GM12874 (cell line): ENCODE results near the gene GP1BB.

Experiments used
- TF ChIP-seq, protein P1 (sequence below): IDR thresholded peaks from 2 replicates; pipeline ENCODE4 v1.5.1; 2011; ENCODE audit warnings: low read depth, mild to moderate bottlenecking, control low read depth, low read length, moderate library complexity; ENCODE audit not compliant: insufficient read depth

Gene GP1BB

GRCh38 chr22:19750507-19751490, 27.5 kb downstream of the GP1BB start:
- TF ChIP-seq, protein P1, sequence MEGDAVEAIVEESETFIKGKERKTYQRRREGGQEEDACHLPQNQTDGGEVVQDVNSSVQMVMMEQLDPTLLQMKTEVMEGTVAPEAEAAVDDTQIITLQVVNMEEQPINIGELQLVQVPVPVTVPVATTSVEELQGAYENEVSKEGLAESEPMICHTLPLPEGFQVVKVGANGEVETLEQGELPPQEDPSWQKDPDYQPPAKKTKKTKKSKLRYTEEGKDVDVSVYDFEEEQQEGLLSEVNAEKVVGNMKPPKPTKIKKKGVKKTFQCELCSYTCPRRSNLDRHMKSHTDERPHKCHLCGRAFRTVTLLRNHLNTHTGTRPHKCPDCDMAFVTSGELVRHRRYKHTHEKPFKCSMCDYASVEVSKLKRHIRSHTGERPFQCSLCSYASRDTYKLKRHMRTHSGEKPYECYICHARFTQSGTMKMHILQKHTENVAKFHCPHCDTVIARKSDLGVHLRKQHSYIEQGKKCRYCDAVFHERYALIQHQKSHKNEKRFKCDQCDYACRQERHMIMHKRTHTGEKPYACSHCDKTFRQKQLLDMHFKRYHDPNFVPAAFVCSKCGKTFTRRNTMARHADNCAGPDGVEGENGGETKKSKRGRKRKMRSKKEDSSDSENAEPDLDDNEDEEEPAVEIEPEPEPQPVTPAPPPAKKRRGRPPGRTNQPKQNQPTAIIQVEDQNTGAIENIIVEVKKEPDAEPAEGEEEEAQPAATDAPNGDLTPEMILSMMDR, result no peak

DNA sequence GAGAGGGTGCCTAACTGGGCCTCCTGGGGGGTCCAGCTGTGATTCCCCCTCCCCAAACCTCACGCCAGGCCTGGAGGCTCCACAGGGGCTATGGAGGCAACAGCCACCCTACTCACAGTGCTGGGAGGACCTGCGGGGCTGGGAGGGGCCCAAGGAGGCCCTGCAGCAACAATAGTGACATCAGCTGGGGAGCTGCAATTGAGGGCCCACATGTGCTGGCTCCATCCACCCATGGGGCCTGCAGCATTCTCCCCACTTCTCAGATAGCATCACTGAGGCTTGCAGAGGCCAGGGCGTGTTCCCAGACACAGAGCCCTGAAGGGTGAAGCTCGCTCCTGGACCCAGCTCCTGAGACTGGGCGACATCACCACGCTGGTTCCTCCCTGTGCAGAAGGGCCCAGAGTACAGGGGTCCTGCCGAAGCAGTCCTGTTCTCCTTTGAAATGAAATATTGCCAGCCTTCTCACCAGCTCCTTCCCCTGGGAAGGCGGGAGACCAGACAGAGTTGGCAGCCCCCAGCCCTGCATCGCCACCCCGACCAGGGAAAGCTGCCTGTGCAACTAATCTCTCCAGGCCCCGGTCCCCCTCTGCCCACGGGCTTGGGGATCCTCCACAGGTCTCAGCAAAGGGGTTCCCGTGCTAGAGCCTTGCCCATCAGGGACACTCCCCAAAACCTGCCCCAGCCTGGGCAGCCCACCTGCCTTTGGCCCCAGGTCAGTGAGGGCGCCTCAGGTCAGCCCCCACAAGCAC, 28.3 kb downstream of the GP1BB start:
- TF ChIP-seq, protein P1, result no peak

GRCh38 chr22:19753090-19753842, 29.9 kb downstream of the GP1BB start:
- TF ChIP-seq, protein P1, result peak; percentile 27; the same call in 1 of the 2 replicates

- TF ChIP-seq, protein P1, result no peak
These were observed 30.8 kb downstream of the GP1BB start for GRCh38 chr22:19753996-19754700.

- TF ChIP-seq, protein P1, result no peak
These were observed 31.4 kb downstream of the GP1BB start for GRCh38 chr22:19754701-19755144.

DNA sequence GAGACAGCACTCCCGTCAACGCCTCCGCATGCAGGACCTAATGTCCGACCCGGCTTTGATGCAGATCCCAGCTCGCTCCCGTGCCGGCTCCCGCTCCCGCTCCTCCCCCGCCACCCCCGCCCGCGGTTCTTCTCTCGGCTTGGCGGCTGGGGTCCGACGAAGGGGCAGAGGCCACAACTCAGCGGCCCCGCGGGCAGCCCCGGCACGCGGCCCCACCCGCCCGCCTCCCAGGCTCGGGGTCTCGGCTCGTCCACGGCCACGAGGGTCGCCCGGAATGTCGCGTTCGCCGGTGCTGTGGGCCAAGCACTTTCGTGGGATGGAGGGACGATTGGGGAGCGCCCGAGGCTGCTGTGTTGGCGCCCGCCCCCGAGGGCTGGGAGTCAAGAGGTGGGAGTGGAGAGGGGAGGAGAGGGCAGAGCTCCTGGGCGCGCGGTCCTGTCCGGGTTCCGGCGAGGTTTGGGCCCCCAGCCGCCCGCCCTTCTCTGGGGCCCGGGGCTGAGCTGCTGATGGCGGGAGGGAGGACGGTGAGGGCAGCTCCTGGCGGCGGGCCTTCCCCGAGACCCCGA, 31.9 kb downstream of the GP1BB start:
- TF ChIP-seq, protein P1, result no peak
